Measurements from ENCODE around the gene ZDHHC5. TPM values are rescaled to one million over a fixed set of nuclear protein-coding genes. Genes with fewer than 3 reads are reported as not detected.

Gene ZDHHC5
- total and polyA plus RNA-seq, 2 of the 13 experiments (the other 11 are each of a cell fraction or from before 2014, with no cell fraction given) = 26.6 to 34.0 TPM

DNA sequence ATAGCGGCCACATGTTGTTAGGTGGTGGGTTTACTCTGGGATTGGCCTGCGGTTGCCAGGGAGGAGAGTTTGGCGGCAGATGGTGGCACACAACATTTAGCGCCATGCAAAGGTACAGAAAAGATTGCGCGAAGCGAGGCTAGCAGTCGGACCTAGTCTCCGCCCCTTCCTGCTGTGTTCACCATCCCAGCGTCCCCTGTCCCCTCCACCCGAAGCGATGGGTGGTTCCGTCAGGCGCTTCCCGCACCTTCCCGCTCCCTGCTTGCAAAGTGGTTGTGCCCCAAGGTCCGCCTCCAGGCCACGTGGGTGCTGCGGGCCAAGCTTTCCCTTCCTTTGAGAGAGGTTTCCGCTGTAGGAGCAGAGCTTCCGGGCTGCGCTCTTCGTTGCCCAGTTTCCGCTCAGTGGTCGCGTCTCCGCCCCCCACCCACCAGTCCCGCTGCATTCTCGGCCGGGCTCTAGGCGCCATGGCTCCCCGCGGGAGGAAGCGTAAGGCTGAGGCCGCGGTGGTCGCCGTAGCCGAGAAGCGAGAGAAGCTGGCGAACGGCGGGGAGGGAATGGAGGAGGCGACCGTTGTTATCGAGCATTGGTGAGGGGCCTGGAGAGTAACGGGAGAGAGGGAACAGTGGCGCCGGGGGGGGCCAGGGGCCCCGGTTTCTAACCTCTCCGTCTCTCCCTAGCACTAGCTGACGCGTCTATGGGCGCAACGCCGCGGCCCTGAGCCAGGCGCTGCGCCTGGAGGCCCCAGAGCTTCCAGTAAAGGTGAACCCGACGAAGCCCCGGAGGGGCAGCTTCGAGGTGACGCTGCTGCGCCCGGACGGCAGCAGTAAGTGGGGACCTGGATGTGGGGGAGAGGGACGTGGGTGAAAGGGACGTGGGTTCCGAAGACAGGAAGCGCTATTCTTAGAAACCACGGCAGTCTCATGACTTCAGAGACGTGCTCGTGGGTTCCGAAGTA, 73.5 kb downstream of the ZDHHC5 start, which contains the start of gene SELENOH (continued):
- TF ChIP-seq ZNF460 (CRISPR knock-in tag; IDR thresholded peaks at IDR 0.05; ENCODE audit: borderline replicate concordance) (no peak; the same call in 1 of the 2 replicates), ZNF235 (CRISPR knock-in tag; IDR thresholded peaks at IDR 0.05; ENCODE audit: borderline replicate concordance) (no peak), ZNF614 (CRISPR knock-in tag; IDR thresholded peaks at IDR 0.05; ENCODE audit: borderline replicate concordance) (peak; percentile 65; the same call in 1 of the 2 replicates), ZNF264 (CRISPR knock-in tag; IDR thresholded peaks at IDR 0.05) (0 out of 2 replicates have a peak, but pooled peaks have one; percentile 15), NR3C1 (CRISPR knock-in tag; IDR thresholded peaks at IDR 0.05) (no peak), NFKB2 (CRISPR knock-in tag; IDR thresholded peaks at IDR 0.05; ENCODE audit: borderline replicate concordance) (no peak), SIN3A (IDR thresholded peaks at IDR 0.05; ENCODE audit: borderline replicate concordance, low read depth, low read length) (peak; percentile 69; the same call in 1 of the 2 replicates), SP4 (CRISPR knock-in tag; IDR thresholded peaks at IDR 0.05) (peak; percentile 64; the same call in 1 of the 2 replicates), FOSL2 (CRISPR knock-in tag; IDR thresholded peaks at IDR 0.05) (peak; percentile 45; the same call in 1 of the 2 replicates), KLF12 (CRISPR knock-in tag; IDR thresholded peaks at IDR 0.05; ENCODE audit: borderline replicate concordance) (no peak), PHB2 (IDR thresholded peaks at IDR 0.05; ENCODE audit: partially characterized antibody) (no peak)
- TF ChIP-seq, protein P1, sequence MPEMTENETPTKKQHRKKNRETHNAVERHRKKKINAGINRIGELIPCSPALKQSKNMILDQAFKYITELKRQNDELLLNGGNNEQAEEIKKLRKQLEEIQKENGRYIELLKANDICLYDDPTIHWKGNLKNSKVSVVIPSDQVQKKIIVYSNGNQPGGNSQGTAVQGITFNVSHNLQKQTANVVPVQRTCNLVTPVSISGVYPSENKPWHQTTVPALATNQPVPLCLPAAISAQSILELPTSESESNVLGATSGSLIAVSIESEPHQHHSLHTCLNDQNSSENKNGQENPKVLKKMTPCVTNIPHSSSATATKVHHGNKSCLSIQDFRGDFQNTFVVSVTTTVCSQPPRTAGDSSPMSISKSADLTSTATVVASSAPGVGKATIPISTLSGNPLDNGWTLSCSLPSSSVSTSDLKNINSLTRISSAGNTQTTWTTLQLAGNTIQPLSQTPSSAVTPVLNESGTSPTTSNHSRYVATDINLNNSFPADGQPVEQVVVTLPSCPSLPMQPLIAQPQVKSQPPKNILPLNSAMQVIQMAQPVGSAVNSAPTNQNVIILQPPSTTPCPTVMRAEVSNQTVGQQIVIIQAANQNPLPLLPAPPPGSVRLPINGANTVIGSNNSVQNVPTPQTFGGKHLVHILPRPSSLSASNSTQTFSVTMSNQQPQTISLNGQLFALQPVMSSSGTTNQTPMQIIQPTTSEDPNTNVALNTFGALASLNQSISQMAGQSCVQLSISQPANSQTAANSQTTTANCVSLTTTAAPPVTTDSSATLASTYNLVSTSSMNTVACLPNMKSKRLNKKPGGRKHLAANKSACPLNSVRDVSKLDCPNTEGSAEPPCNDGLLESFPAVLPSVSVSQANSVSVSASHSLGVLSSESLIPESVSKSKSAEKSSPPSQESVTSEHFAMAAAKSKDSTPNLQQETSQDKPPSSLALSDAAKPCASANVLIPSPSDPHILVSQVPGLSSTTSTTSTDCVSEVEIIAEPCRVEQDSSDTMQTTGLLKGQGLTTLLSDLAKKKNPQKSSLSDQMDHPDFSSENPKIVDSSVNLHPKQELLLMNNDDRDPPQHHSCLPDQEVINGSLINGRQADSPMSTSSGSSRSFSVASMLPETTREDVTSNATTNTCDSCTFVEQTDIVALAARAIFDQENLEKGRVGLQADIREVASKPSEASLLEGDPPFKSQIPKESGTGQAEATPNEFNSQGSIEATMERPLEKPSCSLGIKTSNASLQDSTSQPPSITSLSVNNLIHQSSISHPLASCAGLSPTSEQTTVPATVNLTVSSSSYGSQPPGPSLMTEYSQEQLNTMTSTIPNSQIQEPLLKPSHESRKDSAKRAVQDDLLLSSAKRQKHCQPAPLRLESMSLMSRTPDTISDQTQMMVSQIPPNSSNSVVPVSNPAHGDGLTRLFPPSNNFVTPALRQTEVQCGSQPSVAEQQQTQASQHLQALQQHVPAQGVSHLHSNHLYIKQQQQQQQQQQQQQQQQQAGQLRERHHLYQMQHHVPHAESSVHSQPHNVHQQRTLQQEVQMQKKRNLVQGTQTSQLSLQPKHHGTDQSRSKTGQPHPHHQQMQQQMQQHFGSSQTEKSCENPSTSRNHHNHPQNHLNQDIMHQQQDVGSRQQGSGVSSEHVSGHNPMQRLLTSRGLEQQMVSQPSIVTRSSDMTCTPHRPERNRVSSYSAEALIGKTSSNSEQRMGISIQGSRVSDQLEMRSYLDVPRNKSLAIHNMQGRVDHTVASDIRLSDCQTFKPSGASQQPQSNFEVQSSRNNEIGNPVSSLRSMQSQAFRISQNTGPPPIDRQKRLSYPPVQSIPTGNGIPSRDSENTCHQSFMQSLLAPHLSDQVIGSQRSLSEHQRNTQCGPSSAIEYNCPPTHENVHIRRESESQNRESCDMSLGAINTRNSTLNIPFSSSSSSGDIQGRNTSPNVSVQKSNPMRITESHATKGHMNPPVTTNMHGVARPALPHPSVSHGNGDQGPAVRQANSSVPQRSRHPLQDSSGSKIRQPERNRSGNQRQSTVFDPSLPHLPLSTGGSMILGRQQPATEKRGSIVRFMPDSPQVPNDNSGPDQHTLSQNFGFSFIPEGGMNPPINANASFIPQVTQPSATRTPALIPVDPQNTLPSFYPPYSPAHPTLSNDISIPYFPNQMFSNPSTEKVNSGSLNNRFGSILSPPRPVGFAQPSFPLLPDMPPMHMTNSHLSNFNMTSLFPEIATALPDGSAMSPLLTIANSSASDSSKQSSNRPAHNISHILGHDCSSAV (CRISPR knock-in tag; IDR thresholded peaks at IDR 0.05; ENCODE audit: borderline replicate concordance) = no peak
- TF ChIP-seq, protein P2, sequence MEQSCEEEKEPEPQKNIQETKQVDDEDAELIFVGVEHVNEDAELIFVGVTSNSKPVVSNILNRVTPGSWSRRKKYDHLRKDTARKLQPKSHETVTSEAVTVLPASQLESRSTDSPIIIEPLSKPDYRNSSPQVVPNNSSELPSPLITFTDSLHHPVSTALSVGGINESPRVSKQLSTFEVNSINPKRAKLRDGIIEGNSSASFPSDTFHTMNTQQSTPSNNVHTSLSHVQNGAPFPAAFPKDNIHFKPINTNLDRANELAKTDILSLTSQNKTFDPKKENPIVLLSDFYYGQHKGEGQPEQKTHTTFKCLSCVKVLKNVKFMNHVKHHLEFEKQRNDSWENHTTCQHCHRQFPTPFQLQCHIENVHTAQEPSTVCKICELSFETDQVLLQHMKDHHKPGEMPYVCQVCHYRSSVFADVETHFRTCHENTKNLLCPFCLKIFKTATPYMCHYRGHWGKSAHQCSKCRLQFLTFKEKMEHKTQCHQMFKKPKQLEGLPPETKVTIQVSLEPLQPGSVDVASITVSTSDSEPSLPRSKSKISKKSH (CRISPR knock-in tag; IDR thresholded peaks at IDR 0.05; ENCODE audit: borderline replicate concordance) = 0 out of 2 replicates have a peak, but pooled peaks have one; percentile 20
